ENCODE results near the gene CCDC92B.

Gene CCDC92B

DNA sequence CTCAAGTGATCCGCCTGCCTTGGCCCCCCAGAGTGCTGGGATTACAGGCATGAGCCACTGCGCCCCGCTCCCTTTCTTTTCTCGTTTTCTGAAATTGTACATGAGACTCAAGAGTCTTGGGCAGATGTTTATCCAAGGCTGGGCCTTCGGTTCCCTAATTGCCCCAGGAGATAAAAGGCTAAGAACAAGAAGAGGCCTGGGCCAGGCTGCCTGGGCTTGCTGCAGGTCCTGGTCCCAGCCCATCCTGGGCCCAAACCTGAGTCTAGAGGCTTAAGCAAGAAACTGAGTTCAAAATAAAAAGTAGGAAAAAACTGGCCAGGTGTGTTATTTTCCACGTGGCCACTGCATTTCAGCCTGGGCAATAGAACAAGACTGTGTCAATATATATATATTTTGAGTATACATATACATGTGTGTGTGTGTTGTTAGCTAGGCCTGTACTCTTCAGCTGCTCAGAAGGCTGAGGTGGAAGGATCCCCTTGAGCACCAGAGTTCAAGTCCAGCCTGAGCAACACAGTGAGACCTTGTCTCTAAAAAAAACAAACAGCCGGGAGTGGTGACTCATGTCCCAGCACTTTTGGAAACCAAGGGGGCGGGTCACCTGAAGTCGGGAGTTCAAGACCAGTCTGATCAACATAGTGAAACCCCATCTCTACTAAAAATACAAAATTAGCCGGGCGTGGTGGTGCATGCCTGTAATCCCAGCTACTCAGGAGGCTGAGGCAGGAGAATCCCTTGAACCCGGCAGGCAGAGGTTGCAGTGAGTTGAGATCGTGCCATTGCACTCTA, 31.1 kb downstream of the CCDC92B start:
- DNase-seq = no peak

DNA sequence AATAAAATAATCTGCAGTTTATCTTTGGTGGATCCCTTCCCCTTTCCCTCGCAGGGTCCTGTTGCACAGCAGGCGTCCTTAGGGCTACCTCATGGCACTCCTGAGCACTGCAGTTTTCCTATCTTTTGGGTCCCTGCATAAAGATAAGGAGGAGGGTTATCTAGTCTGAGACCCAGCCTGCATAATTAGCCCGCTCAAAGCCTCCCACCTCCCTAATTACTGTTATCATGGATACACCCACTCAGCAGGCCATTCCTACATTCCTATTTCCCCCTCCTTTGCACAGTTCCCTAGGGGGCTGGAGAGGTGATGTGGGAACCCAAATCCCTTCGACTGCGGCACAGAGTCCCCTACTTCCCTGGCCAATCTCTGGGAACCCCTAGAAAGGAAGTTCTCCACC, 32.8 kb downstream of the CCDC92B start:
- DNase-seq = no peak

- DNase-seq = no peak
Observed at GRCh38 chr17:2713881-2714280, 35.6 kb downstream of the CCDC92B start.

GRCh38 chr17:2712300-2713043, 37.0 kb downstream of the CCDC92B start:
- peak; percentile 31 for DNase-seq

GRCh38 chr17:2711608-2712299, 37.7 kb downstream of the CCDC92B start, which contains the start of gene CLUH:
Gene CLUH, minus strand, starts transcription at chr17:2711764. Its CDS starts 103 bp downstream, at chr17:2711661.
- DNase-seq = peak; percentile 98

DNA sequence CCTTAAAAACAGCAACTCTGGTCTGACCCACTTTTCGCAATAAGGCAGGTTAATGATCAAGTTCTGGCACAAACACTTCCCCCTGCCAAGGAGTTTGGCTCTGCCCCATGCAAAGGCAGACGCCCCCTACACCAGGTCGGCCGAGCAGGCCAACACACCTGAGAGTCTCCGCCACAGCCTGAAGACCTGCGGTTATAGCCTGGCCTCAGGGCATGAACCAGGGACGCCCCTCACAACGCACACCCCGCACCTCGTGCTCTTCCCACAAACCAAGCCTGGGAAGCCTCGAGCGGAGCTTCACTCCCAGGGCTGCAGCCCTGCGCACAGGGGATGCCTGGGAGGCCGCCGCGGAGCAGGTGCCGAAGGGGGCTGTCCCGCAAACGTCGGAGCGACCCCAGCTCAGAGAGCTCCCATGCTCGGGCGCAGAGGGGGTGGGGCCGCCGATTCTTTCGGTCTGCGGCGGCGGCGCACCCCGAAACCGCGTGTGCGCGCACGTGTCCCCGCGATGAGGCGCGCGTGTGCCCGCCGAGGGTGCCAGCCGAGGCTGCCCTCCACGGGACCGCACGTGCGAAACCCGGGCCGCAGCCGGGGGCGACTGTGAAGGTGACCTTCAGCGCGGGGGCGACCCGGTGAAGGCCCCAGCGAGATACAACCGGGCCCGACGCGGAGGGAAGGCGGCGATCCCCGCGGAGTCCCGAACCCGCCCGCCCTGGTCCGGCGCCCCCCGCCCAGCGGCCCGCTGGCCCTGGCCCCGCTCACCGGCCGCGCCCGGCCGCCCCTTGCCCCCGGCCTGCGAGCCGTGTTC, 38.4 kb downstream of the CCDC92B start:
- DNase-seq = peak; percentile 70

DNA sequence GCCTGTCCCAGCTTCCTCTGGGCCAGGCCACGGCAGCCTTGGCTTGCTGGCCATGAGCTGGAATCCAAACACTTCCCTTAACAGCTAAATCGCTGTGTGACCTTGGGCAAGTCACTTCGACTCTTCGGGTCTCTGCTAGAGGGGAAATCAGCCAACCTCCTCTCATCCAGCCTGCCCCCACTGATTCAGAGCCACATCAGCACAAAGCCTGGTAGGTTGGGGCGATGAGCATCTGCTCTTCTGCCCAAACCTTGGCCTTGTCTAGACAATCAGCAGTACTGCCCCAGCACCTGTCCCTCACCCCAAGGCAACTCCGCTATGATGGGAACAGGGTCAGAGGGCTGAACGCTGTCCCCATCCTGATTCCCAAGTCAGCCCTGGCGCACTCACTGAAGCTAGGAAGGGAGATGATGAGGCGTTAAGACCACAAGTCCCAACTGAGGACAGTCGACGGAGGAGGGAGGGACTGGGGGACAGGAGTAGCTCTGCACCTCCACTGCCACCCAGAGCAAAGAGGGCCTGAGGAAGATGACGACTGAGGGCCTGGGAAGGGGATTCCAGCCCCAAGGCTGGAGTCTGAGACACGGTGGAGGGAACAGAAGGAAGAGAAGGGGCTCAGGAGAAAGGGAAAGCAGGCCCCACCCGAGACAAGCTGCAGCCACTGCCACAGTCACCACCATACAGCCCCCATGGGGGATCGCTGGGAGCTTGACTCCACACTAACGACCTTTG, 39.2 kb downstream of the CCDC92B start:
- DNase-seq = peak; percentile 27

DNA sequence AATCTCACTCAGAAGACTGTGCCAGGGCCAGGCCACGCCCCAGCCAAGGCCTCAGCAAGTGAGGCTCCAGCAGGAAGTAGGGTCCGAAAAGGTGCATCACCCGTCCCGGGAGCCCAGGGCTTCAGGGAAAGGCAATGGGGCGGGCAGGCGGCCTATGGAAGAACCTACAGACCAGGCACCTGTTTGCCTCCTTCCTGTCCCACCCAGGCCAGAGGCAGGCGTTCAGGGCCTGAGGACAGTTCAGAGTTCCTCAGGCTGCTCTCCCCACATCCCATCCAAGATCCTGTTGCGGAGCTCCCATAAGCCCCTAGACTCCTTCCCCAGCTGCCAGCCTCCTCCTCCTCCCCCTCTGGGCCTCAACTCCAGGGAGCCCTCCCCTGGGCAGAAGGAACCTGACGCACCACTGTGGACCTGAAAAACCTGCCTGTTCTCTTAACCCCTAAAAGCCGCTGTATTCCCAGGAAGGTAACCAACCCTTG, 40.2 kb downstream of the CCDC92B start:
- DNase-seq = peak; percentile 58

GRCh38 chr17:2708585-2709182, 40.8 kb downstream of the CCDC92B start:
- no peak for DNase-seq

DNA sequence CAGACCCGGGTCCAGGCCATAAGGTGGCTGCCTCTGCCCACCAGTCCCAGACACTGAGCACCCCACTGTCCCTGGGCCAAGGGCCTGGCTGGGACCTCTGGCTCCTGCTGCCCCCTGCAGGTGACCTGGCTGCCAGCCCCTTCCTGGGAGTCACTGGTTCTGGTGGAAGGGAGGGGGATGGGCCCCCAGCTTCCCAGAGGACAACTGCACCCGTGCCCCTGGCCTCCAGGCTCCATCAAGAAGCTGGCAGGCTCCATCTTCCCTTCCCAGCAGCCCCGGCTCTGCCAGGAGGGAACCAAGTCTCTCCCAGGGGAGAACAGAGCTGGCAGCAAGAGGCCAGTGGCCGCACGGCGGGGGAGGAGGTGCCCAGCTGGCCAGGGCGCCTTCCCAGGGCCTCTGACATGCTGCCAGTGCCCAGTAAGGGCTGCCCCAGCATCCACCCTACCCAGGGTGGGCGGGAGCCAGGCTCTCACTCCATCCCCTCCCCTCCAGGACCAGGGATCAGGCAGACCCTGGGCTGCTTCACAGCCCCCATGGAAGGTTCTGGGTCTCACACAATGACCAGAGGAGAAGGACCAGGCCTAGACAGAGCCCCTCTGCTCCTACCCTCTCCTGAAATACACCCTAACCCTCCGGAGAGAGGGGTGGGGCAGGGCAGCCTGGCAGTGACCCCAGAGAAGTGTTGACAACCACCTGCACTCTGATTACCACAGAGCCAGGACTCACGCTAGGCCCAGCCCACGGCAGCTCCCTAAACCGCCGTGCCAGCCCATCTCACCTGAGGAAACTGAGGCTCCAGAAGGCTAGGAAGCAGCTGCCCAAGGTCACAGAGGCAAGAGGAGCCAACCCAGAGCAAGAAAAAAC, 41.5 kb downstream of the CCDC92B start:
- DNase-seq = peak; percentile 47

- no peak for DNase-seq
Observed at GRCh38 chr17:2706911-2707510, 42.4 kb downstream of the CCDC92B start.

DNA sequence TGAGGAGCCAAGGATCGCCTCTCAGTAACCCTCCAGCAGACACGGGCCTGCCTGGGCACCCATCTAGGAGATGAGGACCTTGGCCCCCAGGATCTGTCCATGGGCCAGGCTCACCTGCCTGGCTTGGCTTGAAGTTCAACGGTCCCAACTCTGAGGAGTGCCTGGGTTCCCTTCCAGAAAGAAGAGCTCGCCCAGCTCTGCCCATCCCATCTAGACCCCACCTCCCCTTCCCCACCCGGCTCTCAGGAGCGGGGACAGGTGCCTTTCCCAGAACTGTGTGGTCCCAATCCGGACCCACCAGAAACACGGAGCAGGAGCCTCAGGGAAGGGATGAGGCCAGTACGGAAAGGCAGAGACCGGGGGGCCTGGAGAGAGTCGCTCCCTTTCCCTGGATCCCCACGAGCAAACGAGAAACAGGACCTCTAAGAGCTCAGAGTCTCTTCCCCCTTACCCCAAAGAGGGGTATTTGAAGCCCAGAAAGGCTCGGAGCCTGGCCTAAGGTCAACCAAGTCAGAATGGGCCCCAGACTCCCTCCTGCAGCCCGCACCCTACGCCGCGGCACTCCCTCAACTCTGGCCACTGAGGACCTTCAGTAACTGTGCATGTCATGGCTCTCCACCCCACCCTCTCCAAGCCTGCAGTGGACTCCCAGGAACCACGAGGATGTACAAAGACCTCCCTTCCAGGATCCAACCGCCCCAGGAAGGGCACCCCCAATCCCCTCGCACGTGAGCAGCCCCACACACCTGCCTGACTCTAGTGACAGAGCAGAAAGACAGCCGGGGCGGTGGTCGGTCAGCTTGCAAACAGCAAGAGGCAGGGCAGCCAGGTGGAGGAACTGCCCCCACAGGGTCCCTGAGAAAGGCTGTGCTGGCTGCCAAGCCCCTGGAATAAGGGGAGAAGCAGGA, 43.3 kb downstream of the CCDC92B start:
- no peak for DNase-seq

GRCh38 chr17:2705263-2705662, 44.2 kb downstream of the CCDC92B start:
- no peak for DNase-seq

- DNase-seq = no peak
Observed at GRCh38 chr17:2704890-2705248, 44.6 kb downstream of the CCDC92B start.

DNA sequence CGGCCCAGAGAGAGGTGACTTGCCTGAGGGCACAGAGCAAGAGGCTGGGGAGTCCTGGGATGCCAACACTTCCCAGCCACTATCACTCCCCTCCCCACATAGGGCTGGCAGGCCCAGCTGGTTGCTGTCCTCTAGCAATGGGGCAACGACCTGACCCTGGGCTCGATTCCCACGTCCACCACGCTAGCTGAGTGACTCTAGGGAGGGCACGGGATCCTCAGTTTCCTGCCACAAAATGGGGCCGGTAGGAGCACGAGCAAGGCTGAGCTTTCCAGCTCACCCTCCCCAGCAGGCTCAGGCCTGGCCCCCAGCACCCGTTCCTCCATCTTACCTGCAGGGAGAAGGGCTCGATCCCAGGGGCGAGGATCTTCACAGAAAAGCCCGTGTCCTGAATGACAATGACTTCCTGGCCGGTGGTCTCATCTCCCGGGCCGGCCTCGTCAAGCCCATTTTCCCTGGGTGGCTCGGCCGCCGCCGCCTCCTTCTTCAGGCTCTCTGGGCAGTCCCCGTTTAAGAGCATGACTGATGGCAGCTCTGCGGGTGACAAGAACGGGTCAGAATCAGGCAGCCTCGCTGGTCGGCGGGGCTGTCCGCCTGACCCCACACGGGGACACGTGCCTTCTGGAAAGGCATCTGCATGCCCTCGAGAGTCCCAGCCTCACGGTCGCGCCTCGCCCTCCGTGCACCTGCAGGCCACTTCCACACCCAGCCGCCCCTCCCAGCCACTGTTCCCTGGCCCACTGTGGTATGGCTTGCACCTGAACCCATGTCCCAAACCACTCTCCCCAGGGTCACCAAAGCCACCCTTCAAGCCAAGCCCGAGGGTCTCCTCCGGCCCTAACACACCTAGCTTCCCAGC, 45.2 kb downstream of the CCDC92B start:
- DNase-seq = no peak

DNA sequence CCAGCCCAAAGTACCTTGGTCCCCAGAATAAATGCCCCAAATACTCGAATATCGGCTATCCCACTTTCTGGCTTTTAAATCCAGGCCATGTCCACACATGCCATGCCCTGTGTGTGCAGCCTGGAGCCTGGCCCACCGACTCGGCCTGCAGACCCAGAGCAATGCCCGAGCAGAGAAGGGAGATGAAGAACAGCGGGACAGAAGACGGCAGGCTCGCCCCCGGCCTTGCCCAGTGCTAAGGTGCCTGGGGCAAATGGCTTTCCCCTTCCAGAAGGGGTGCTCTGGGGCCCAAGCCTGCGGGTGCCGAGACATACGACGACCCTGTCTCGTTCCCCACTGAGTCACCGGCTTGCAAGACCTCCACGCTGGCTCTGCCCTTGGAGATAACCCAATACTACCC, 45.8 kb downstream of the CCDC92B start:
- DNase-seq = no peak

DNA sequence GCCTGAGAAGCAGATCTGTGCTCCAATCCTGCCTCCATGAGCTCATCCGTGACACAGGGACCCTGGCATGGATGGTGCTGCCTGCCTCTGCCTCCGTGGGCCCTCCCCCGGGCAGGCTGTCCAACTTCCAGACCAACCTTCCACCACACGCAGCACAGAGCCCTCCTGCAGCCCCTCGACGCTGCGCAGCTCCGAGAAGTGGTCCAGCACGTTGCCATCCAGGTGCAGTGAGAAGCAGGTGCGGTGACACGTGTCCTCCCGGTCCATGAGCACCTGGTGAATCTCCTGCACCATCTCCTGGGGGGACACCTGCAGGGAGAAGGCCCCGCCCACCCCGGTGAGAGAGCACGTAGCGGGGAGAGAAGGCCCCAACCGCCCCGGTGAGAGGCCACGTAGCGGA, 46.3 kb downstream of the CCDC92B start:
- no peak for DNase-seq
